Mesenchymal stem cell (in vitro differentiated cells and primary cell): ENCODE data around the gene PDILT.
"Not testable (repeated sequence)": the region's sequence is repeated elsewhere in the genome, so short reads cannot be mapped to it uniquely, and the experiment has no call there.

ENCODE experiments used
- DNase-seq: peaks from one replicate; pipeline ENCODE4 v3.0.0-alpha.2; 2013
- H2AFZ ChIP-seq: one replicate; pipeline ENCODE4 v1.6.1; 2013; ENCODE audit warnings: low read depth, mild to moderate bottlenecking, control low read depth, inconsistent platforms, low read length, moderate library complexity
- H2AK5ac ChIP-seq: 2 replicates; pipeline ENCODE4 v1.6.1; 2013; ENCODE audit warnings: low read length, moderate library complexity, mild to moderate bottlenecking, inconsistent platforms; ENCODE audit not compliant: severe bottlenecking
- H2BK120ac ChIP-seq: one replicate; pipeline ENCODE4 v1.6.1; 2013; ENCODE audit warnings: low read depth, mild to moderate bottlenecking, inconsistent platforms, low read length, moderate library complexity
- H2BK12ac ChIP-seq, 2 experiments: one replicate each; pipeline ENCODE4 v1.6.1; 2013; ENCODE audit warnings: inconsistent platforms in 2 of 2, low read length in 2 of 2, mild to moderate bottlenecking in 2 of 2, moderate library complexity in 2 of 2, control low read depth in 1 of 2
- H2BK15ac ChIP-seq: one replicate; pipeline ENCODE4 v1.6.1; 2013; ENCODE audit warnings: mild to moderate bottlenecking, low read depth, inconsistent platforms; ENCODE audit not compliant: poor library complexity, severe bottlenecking
- H2BK5ac ChIP-seq: 2 replicates; pipeline ENCODE4 v1.6.1; 2013; ENCODE audit warnings: low read depth, mild to moderate bottlenecking, low read length, control low read depth, inconsistent platforms; ENCODE audit not compliant: poor library complexity, severe bottlenecking
- H3K14ac ChIP-seq, 2 experiments: one replicate each; pipeline ENCODE4 v1.6.1; 2013; ENCODE audit warnings: inconsistent platforms in 2 of 2, low read length in 2 of 2, control low read depth in 1 of 2, mild to moderate bottlenecking in 1 of 2, moderate library complexity in 1 of 2
- H3K18ac ChIP-seq, 2 experiments: one replicate each; pipeline ENCODE4 v1.6.1; 2013; ENCODE audit warnings: inconsistent platforms in 2 of 2, low read length in 2 of 2, control low read depth in 1 of 2, low read depth in 1 of 2, mild to moderate bottlenecking in 1 of 2
- H3K23ac ChIP-seq, 2 experiments: one replicate each; pipeline ENCODE4 v1.6.1; 2013; ENCODE audit warnings: inconsistent platforms in 2 of 2, low read length in 2 of 2, mild to moderate bottlenecking in 2 of 2, moderate library complexity in 2 of 2, control low read depth in 1 of 2
- H3K27ac ChIP-seq: 2 replicates; pipeline ENCODE4 v1.5.1; 2013; ENCODE audit warnings: mild to moderate bottlenecking, moderate library complexity, low read length, control low read depth, inconsistent platforms; ENCODE audit not compliant: poor library complexity, severe bottlenecking
- H3K27me3 ChIP-seq, 2 experiments: 2 replicates each; pipeline versions ENCODE4 v1.6.1 to v1.7.0; 2013; ENCODE audit warnings: low read length in 2 of 2, mild to moderate bottlenecking in 2 of 2, moderate library complexity in 2 of 2, control low read depth in 1 of 2, inconsistent platforms in 1 of 2; ENCODE audit not compliant: control insufficient read depth in 1 of 2, insufficient read depth in 1 of 2
- H3K36me3 ChIP-seq, 2 experiments: 2 replicates each; pipeline versions ENCODE4 v1.6.1 to v1.7.0; 2013; ENCODE audit warnings: low read length in 2 of 2, control low read depth in 1 of 2, inconsistent platforms in 1 of 2, low read depth in 1 of 2, mild to moderate bottlenecking in 1 of 2; ENCODE audit not compliant: insufficient read depth in 2 of 2, control insufficient read depth in 1 of 2
- H3K4ac ChIP-seq, 2 experiments: one replicate each; pipeline ENCODE4 v1.6.1; 2013; ENCODE audit warnings: inconsistent platforms in 2 of 2, low read length in 2 of 2, mild to moderate bottlenecking in 2 of 2, moderate library complexity in 2 of 2, control low read depth in 1 of 2, low read depth in 1 of 2
- H3K4me1 ChIP-seq: 2 replicates; pipeline ENCODE4 v1.6.1; 2013; ENCODE audit warnings: low read depth, low read length, control low read depth; ENCODE audit not compliant: control insufficient read depth, insufficient read depth
- H3K4me2 ChIP-seq: 2 replicates; pipeline ENCODE4 v1.6.1; 2013; ENCODE audit warnings: low read length, mild to moderate bottlenecking, inconsistent platforms; ENCODE audit not compliant: poor library complexity, severe bottlenecking
- H3K4me3 ChIP-seq, 2 experiments: 2 replicates each; pipeline versions ENCODE4 v1.5.1 to v1.7.0; 2013; ENCODE audit warnings: low read length in 2 of 2, mild to moderate bottlenecking in 2 of 2, control low read depth in 1 of 2, low read depth in 1 of 2; ENCODE audit not compliant: insufficient read depth in 1 of 2
- H3K79me1 ChIP-seq: replicated peaks from 2 replicates; pipeline ENCODE4 v1.6.1; 2013; ENCODE audit warnings: mild to moderate bottlenecking, control low read depth, low read length, inconsistent platforms; ENCODE audit not compliant: poor library complexity, severe bottlenecking
- H3K9ac ChIP-seq: 2 replicates; pipeline ENCODE4 v1.7.0; 2013; ENCODE audit warnings: mild to moderate bottlenecking, low read length, moderate library complexity
- H3K9me3 ChIP-seq: 2 replicates; pipeline ENCODE4 v1.7.0; 2013; ENCODE audit warnings: mild to moderate bottlenecking, low read length; ENCODE audit not compliant: control insufficient read depth
- H4K8ac ChIP-seq: one replicate; pipeline ENCODE4 v1.6.1; 2013; ENCODE audit warnings: inconsistent platforms, mild to moderate bottlenecking, low read length, moderate library complexity
- H4K91ac ChIP-seq: one replicate; pipeline ENCODE4 v1.6.1; 2013; ENCODE audit warnings: mild to moderate bottlenecking, low read length, inconsistent platforms
- WGBS: methylation state at CpG from one replicate; pipeline ENCODE4 v1.1.7; 2013; ENCODE audit warnings: mixed read lengths; 5-methylcytosine and 5-hydroxymethylcytosine counted together

Gene PDILT

DNA sequence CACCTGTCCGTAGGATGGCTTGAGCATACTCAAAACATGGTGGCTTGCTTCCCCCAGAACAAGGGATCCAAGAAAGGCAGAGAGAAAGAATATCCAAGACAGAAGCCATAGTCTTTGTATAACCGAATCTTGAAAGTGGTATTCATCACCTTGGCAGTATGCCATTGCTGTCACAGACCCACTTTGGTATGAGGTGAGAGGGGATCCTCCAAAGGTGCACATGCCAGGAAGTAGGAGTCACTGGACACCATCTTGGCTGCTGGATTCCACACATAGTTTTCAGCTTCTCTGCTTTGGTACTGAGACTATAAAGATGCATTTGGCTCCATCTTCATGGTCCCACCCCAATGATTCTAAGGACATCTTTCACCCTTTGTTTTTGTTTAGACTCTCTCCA, 22.9 kb upstream of the PDILT start:
- not testable (repeated sequence) for H4K91ac ChIP-seq, H3K9me3 ChIP-seq, H3K36me3 ChIP-seq, H2BK12ac ChIP-seq, H3K79me1 ChIP-seq, H2BK120ac ChIP-seq, H3K4me3 ChIP-seq, DNase-seq, H2AFZ ChIP-seq, H4K8ac ChIP-seq, H3K27ac ChIP-seq, H3K4ac ChIP-seq, H3K27me3 ChIP-seq, H2BK5ac ChIP-seq, H2BK15ac ChIP-seq, H3K9ac ChIP-seq, H3K4me2 ChIP-seq, H3K23ac ChIP-seq, H3K14ac ChIP-seq, H2AK5ac ChIP-seq, H3K18ac ChIP-seq, H3K4me1 ChIP-seq
- 58% methylated on average over 2 of the region's 2 CpGs for WGBS

DNA sequence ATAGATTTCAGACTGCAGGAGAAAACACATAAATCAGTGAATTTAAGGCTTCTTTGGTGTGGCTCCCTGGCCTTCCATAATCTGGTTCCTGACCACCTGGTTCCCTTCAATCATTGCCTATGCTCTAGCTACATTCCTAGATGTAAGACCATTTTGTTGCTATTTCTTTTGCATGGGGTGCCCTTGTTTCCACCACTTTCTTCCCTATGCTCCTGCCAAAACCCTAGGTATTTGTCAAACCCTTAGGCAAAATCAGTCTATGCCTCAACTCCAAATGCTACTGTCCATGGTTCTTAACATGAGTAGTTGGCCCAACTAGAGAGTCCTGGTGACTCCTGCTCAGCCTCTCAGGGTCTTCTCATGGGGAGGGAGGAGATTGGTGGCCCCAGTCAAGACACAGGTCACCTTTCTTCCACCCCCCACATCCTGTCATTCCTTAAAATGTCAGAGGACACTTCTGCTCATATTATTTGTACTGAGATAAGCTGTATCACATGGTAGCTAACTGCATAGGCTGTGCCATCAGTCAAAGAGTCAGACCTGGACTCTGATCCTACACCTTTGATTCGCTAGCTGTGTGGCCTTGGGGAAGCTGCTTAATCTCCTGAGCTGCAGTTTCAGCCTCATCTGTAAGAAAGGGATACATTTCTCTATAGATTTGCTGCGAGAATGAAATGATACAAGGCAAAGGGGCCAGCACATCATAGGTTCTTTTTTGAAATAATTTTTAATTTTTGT, 19.8 kb upstream of the PDILT start:
- no peak overlapping the region for H3K18ac ChIP-seq
- no peak overlapping the region for H4K91ac ChIP-seq
- H3K4me2 ChIP-seq: no peak overlapping the region
- no peak overlapping the region for H2BK5ac ChIP-seq
- no peak overlapping the region for H3K14ac ChIP-seq
- no peak overlapping the region for H3K4ac ChIP-seq
- H3K27ac ChIP-seq: no peak overlapping the region
- no peak overlapping the region for H4K8ac ChIP-seq
- no peak for DNase-seq
- no peak overlapping the region for H2BK120ac ChIP-seq
- 36% methylated on average over 2 of the region's 2 CpGs for WGBS
- H3K4me3 ChIP-seq: no peak overlapping the region
- H2AFZ ChIP-seq: no peak overlapping the region
- H3K79me1 ChIP-seq: no peaks in the 10 kb centered on the region
- no peaks in the 10 kb centered on the region for H3K27me3 ChIP-seq
- no peaks in the 10 kb centered on the region for H3K4me1 ChIP-seq
- no peaks in the 10 kb centered on the region for H3K9me3 ChIP-seq
- H2BK12ac ChIP-seq: no peak overlapping the region
- no peak overlapping the region for H3K9ac ChIP-seq
- no peak overlapping the region for H2BK15ac ChIP-seq
- no peak overlapping the region for H3K23ac ChIP-seq
- H3K36me3 ChIP-seq: no peaks in the 10 kb centered on the region
- no peak overlapping the region for H2AK5ac ChIP-seq

DNA sequence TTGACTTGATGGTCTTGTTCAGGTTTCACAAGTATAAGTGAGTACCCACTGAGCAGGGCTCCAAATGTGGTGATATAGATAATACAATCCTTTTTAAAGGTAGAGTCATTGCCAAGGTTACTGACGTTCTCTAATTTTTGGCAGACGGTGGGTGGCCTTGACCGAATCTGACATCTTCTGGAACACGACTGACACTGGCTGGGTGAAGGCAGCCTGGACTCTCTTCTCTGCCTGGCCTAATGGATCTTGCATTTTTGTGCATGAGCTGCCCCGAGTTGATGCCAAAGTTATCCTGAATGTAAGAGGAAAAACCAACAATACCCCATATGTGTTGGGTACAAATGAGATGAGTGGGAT, 19.2 kb upstream of the PDILT start:
- H3K27ac ChIP-seq, H2AFZ ChIP-seq, H3K36me3 ChIP-seq, H3K79me1 ChIP-seq, H2BK15ac ChIP-seq, H3K4ac ChIP-seq, H3K27me3 ChIP-seq, H3K4me3 ChIP-seq, H4K91ac ChIP-seq, H3K23ac ChIP-seq, H2AK5ac ChIP-seq, H2BK5ac ChIP-seq, H3K9ac ChIP-seq, H3K9me3 ChIP-seq, H3K14ac ChIP-seq, DNase-seq, H3K4me1 ChIP-seq, H2BK120ac ChIP-seq, H3K4me2 ChIP-seq, H3K18ac ChIP-seq, H2BK12ac ChIP-seq, H4K8ac ChIP-seq: not testable (repeated sequence)
- WGBS: 81% methylated on average over 4 of the region's 5 CpGs

DNA sequence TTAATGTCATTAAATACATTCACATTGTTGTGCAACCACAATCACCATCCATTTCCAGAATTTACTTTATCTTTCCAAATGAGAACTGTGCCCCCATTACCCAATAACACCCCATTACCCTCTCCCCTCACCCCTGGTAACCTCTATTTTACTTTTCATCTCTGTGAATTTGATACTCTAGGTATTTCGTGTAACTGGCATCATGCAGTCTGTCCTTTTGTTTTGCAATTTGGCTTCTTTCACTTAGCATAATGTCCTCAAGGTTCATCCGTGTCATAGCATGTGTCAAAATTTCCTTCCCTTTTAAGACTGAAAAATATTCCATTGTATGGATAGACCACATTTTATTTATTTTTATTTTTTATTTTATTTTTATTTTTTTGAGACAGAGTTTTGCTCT, 17.2 kb upstream of the PDILT start:
- not testable (repeated sequence) for H4K91ac ChIP-seq, H3K27me3 ChIP-seq, H3K14ac ChIP-seq, H2BK15ac ChIP-seq, H3K27ac ChIP-seq, H3K23ac ChIP-seq, H2BK120ac ChIP-seq, H3K9me3 ChIP-seq, H3K18ac ChIP-seq, H2BK5ac ChIP-seq, H3K4me3 ChIP-seq, H3K4me2 ChIP-seq, H4K8ac ChIP-seq, DNase-seq, H2AFZ ChIP-seq, H3K79me1 ChIP-seq, H2BK12ac ChIP-seq, H3K36me3 ChIP-seq, H3K4me1 ChIP-seq, H3K4ac ChIP-seq, H3K9ac ChIP-seq, H2AK5ac ChIP-seq
- no CpG with 5 or more reads among the region's 2 CpGs for WGBS
